Upper lobe of left lung (tissue), 4 donors: ENCODE data around the gene EEF2K.

ENCODE experiments used
- EP300 ChIP-seq, 4 donors: sonication (generic); formaldehyde crosslinking; IDR thresholded peaks; one replicate each; pipeline ENCODE4 v1.5.1; 2017; ENCODE audit warnings: antibody characterized with exemption in 4 of 4, control low read depth in 2 of 4
- POLR2A ChIP-seq, 4 donors: fragments of 450-650 bp; IDR thresholded peaks; one replicate each; pipeline ENCODE4 v1.5.1; 2016 to 2017; ENCODE audit warnings: antibody characterized with exemption in 4 of 4, mild to moderate bottlenecking in 2 of 4
- POLR2AphosphoS5 ChIP-seq, 2 donors: sonication (generic); formaldehyde crosslinking; IDR thresholded peaks; one replicate each; pipeline ENCODE4 v1.5.1; 2017; ENCODE audit warnings: antibody characterized with exemption in 2 of 2
- TF ChIP-seq, protein P1 (sequence below), 6 experiments: fragments of 450-650 bp in 4 of 6; fragments of 200-600 bp in 2 of 6; sonication (generic) in 2 of 6; IDR thresholded peaks; one replicate each; pipeline ENCODE4 v1.5.1; 2016 to 2019; ENCODE audit warnings: antibody characterized with exemption in 6 of 6

DNA sequence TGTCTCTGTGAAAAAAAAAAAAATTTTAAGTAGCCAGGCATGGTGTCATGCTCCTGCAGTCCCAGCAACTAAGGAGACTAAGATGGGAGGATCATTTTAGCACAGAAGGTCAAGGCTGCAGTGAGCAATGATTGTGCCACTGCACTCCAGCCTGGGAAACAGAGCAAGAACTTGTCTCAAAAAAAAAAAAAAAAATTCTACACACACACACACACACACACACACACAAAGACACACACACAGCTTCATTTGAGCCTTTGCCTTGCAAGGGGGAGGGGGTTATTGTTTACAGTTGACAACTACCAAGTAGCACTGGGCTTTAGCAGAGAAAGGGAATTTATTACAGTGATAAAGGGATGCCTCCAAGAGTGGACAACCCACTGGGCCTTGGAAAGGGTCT is 86.2 kb downstream of the EEF2K start:
- TF ChIP-seq, protein P1, sequence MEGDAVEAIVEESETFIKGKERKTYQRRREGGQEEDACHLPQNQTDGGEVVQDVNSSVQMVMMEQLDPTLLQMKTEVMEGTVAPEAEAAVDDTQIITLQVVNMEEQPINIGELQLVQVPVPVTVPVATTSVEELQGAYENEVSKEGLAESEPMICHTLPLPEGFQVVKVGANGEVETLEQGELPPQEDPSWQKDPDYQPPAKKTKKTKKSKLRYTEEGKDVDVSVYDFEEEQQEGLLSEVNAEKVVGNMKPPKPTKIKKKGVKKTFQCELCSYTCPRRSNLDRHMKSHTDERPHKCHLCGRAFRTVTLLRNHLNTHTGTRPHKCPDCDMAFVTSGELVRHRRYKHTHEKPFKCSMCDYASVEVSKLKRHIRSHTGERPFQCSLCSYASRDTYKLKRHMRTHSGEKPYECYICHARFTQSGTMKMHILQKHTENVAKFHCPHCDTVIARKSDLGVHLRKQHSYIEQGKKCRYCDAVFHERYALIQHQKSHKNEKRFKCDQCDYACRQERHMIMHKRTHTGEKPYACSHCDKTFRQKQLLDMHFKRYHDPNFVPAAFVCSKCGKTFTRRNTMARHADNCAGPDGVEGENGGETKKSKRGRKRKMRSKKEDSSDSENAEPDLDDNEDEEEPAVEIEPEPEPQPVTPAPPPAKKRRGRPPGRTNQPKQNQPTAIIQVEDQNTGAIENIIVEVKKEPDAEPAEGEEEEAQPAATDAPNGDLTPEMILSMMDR (IDR thresholded peaks at IDR 0.05) = no peak
- TF ChIP-seq POLR2AphosphoS5 (IDR thresholded peaks at IDR 0.05) = no peak
- no peak for TF ChIP-seq POLR2A (IDR thresholded peaks at IDR 0.05)
- no peak for TF ChIP-seq EP300 (IDR thresholded peaks at IDR 0.05)
